Hepatocyte (in vitro differentiated cells): ENCODE measurements around the gene UNKL. TPM values are rescaled to one million over a fixed set of nuclear protein-coding genes. Genes with fewer than 3 reads are reported as not detected.

Source experiments
- DNase-seq: peaks from one replicate; pipeline ENCODE4 v3.0.0-alpha.2; 2016; ENCODE audit warnings: low spot score
- H2AFZ ChIP-seq: fragments of 200-600 bp; sonication (generic); 2 replicates; pipeline ENCODE4 v1.6.0; 2016; ENCODE audit warnings: antibody characterized with exemption, mild to moderate bottlenecking
- H3K27ac ChIP-seq: fragments of 200-600 bp; sonication (generic); 2 replicates; pipeline ENCODE4 v1.5.1; 2016; ENCODE audit warnings: mild to moderate bottlenecking
- H3K27me3 ChIP-seq: fragments of 200-600 bp; sonication (generic); 2 replicates; pipeline ENCODE4 v1.6.1; 2016
- H3K36me3 ChIP-seq: fragments of 200-600 bp; sonication (generic); replicated peaks from 2 replicates; pipeline ENCODE4 v1.5.1; 2016; ENCODE audit warnings: low read depth; ENCODE audit not compliant: insufficient read depth
- H3K4me1 ChIP-seq: fragments of 200-600 bp; sonication (generic); 2 replicates; pipeline ENCODE4 v1.5.1; 2016; ENCODE audit warnings: mild to moderate bottlenecking, moderate library complexity; ENCODE audit not compliant: insufficient read depth
- H3K4me2 ChIP-seq: fragments of 200-600 bp; sonication (generic); 2 replicates; pipeline ENCODE4 v1.6.0; 2016
- H3K4me3 ChIP-seq: fragments of 200-600 bp; sonication (generic); 2 replicates; pipeline ENCODE4 v1.5.1; 2016; ENCODE audit warnings: mild to moderate bottlenecking
- H3K79me2 ChIP-seq: fragments of 200-600 bp; sonication (generic); 2 replicates; pipeline ENCODE4 v1.6.0; 2017; ENCODE audit warnings: mild to moderate bottlenecking
- H3K9me2 ChIP-seq: fragments of 200-600 bp; sonication (generic); replicated peaks from 2 replicates; pipeline ENCODE4 v1.6.0; 2017; ENCODE audit warnings: mild to moderate bottlenecking; ENCODE audit not compliant: insufficient read depth
- H3K9me3 ChIP-seq: fragments of 200-600 bp; sonication (generic); 2 replicates; pipeline ENCODE4 v1.5.1; 2016; ENCODE audit warnings: low read depth, mild to moderate bottlenecking
- H4K20me1 ChIP-seq: fragments of 200-600 bp; sonication (generic); 2 replicates; pipeline ENCODE4 v1.6.0; 2016; ENCODE audit warnings: mild to moderate bottlenecking; ENCODE audit not compliant: insufficient read depth, poor library complexity, severe bottlenecking
- EZH2 ChIP-seq: fragments of 200-600 bp; sonication (generic); IDR thresholded peaks from 2 replicates; pipeline ENCODE4 v1.6.1; 2016; ENCODE audit warnings: antibody characterized with exemption, mild to moderate bottlenecking, borderline replicate concordance
- EZH2phosphoT487 ChIP-seq: fragments of 200-600 bp; sonication (generic); IDR thresholded peaks from one replicate; pipeline ENCODE4 v1.6.1; 2018; ENCODE audit warnings: antibody characterized with exemption, mild to moderate bottlenecking, low read depth, moderate library complexity; ENCODE audit not compliant: unreplicated experiment, severe bottlenecking
- WGBS: methylation state at CpG from one replicate; pipeline ENCODE4 v1.1.6; 2016; ENCODE audit warnings: low lambda C conversion rate; ENCODE audit errors: missing lambda C conversion rate; 5-methylcytosine and 5-hydroxymethylcytosine counted together
- polyA plus RNA-seq: library from polyadenylated mRNA; unstranded; fragments of >200 nt; fragmentation: Nextera tagmentation; extraction: Ambion mirVana; gene quantifications from 2 replicates; pipeline ENCODE4 v1.2.1, GENCODE V29; 2016
- total RNA-seq: library from RNA; depleted of rRNA; stranded (reverse); fragments of >200 nt; gene quantifications from 2 replicates; pipeline ENCODE4 v1.2.3, GENCODE V29; 2014
- TF ChIP-seq, protein P1 (sequence below): fragments of 200-600 bp; sonication (generic); IDR thresholded peaks from 2 replicates; pipeline ENCODE4 v1.5.1; 2016; ENCODE audit warnings: antibody characterized with exemption, mild to moderate bottlenecking; ENCODE audit not compliant: poor library complexity

UNKL gene
- total and polyA plus RNA-seq, 2 experiments from 2014 or later = 8.5 to 10.3 TPM

DNA sequence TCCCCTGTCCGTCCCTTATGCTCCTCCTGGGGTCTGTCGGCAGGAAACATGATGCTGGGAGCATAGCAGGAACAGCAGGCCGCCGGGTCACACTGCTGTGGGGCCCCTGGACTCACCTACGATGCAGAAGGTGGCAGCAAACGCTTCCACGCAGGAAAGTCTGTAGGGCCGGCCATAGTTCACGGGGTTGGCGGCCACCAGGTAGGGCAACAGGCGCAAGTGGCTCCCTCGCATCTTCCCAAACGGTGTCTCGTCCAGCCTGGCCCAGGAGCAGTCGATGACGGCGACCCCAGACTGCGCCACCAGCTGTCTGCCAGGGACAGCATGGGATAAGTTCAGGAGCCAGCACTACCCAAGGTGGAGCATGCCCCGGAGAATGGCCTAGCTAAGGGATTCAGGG lies 63.8 kb downstream of the UNKL start:
- Histone ChIP-seq H2AFZ (no peak overlapping the region), H3K27me3 (no peaks in the 10 kb centered on the region), H3K9me2 (no peaks in the 10 kb centered on the region), H3K27ac (no peak overlapping the region), H4K20me1 (peaks cover 14% of the 10 kb centered on the region), H3K4me3 (peak overlapping the region; percentile 93), H3K4me2 (peak overlapping the region; percentile 97), H3K36me3 (no peaks in the 10 kb centered on the region), H3K4me1 (peaks cover 3% of the 10 kb centered on the region), H3K79me2 (peaks cover 52% of the 10 kb centered on the region), H3K9me3 (no peaks in the 10 kb centered on the region)
- no peak for DNase-seq
- WGBS = 89% methylated on average over 19 of the region's 19 CpGs
- TF ChIP-seq EZH2 (no peak), EZH2phosphoT487 (no peak)
- TF ChIP-seq, protein P1, sequence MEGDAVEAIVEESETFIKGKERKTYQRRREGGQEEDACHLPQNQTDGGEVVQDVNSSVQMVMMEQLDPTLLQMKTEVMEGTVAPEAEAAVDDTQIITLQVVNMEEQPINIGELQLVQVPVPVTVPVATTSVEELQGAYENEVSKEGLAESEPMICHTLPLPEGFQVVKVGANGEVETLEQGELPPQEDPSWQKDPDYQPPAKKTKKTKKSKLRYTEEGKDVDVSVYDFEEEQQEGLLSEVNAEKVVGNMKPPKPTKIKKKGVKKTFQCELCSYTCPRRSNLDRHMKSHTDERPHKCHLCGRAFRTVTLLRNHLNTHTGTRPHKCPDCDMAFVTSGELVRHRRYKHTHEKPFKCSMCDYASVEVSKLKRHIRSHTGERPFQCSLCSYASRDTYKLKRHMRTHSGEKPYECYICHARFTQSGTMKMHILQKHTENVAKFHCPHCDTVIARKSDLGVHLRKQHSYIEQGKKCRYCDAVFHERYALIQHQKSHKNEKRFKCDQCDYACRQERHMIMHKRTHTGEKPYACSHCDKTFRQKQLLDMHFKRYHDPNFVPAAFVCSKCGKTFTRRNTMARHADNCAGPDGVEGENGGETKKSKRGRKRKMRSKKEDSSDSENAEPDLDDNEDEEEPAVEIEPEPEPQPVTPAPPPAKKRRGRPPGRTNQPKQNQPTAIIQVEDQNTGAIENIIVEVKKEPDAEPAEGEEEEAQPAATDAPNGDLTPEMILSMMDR = no peak

DNA sequence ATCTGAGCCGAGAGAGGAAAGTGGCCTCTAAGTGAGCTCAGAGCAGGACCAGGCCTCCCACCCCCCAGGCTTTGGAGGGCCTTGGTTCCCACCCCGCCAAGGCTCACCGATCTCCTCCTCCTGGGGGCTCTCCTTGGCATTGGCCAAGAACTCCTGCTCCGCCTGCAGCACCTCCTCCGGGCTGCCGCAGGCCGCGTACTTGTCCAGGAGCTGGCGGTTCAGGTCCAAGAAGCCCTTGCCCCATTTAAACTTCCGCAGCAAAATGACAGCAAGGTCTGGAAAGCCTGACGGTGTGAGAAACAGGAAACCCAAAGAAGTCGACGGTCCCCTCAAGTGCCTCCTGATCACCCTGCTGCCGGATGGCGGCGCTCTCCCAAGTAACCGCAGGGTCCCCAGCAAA lies 64.6 kb downstream of the UNKL start:
- H3K4me3 ChIP-seq = no peak overlapping the region
- peaks cover 3% of the 10 kb centered on the region for H3K4me1 ChIP-seq
- no peaks in the 10 kb centered on the region for H3K27me3 ChIP-seq
- H3K79me2 ChIP-seq = peaks cover 45% of the 10 kb centered on the region
- no peaks in the 10 kb centered on the region for H3K36me3 ChIP-seq
- H3K27ac ChIP-seq = no peak overlapping the region
- 96% methylated on average over 17 of the region's 17 CpGs for WGBS
- H3K9me2 ChIP-seq = no peaks in the 10 kb centered on the region
- TF ChIP-seq EZH2 = no peak
- TF ChIP-seq, protein P1 = no peak
- no peak for TF ChIP-seq EZH2phosphoT487
- H3K9me3 ChIP-seq = no peaks in the 10 kb centered on the region
- peak overlapping the region; percentile 97 for H3K4me2 ChIP-seq
- H2AFZ ChIP-seq = no peak overlapping the region
- peaks cover 10% of the 10 kb centered on the region for H4K20me1 ChIP-seq
- DNase-seq = no peak

DNA sequence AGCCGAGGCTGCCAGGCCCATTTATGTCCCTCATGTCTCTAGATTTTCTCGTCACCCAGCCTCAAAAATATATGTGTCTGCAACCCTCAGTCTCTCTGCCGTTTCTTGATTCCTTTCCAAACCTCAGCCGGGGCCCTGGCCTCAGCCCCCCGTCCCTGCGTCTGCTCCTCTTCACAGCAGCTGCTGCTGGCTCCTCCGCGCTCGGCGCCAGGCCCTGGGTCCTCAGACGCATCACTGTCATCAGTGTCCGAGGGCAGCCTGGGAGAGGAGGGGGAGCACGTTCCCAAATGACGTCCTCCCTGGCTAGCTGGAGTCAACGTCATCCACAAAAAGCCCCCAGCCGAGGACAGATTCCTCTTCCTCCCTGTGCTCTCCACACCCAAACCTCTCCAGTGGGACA lies 65.2 kb downstream of the UNKL start:
- H3K79me2 ChIP-seq = peaks cover 39% of the 10 kb centered on the region
- 98% methylated on average over 16 of the region's 16 CpGs for WGBS
- no peaks in the 10 kb centered on the region for H3K9me3 ChIP-seq
- peaks cover 10% of the 10 kb centered on the region for H4K20me1 ChIP-seq
- H3K4me3 ChIP-seq = no peak overlapping the region
- H3K36me3 ChIP-seq = no peaks in the 10 kb centered on the region
- H3K9me2 ChIP-seq = no peaks in the 10 kb centered on the region
- no peak overlapping the region for H3K4me2 ChIP-seq
- H3K4me1 ChIP-seq = peaks cover 3% of the 10 kb centered on the region
- H2AFZ ChIP-seq = no peak overlapping the region
- DNase-seq = no peak
- TF ChIP-seq EZH2phosphoT487 (no peak), EZH2 (no peak)
- TF ChIP-seq, protein P1 = no peak
- no peaks in the 10 kb centered on the region for H3K27me3 ChIP-seq
- no peak overlapping the region for H3K27ac ChIP-seq

DNA sequence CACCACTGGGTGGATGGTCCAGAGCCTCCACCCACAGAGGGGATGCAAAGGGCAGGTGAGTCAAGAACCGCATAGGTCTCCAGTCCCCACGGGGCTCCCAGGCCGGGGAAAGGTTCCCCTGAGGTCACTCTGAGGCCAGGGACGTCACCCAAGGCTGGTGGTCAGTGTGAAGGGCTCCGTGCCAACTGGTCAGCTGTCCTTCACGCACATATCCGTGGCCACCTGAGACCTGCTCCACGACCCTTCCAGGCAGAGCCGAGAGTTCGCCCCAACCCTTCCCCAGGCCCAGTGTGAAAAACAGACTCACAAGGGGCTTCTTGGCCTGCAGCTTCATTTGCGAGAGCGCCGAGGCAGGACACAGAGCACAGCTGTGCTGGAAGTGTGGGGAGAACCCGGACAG lies 65.6 kb downstream of the UNKL start:
- no peak for DNase-seq
- Histone ChIP-seq H3K9me2 (no peaks in the 10 kb centered on the region), H3K36me3 (no peaks in the 10 kb centered on the region), H3K9me3 (no peaks in the 10 kb centered on the region), H3K4me2 (no peak overlapping the region), H3K4me3 (no peak overlapping the region), H4K20me1 (peaks cover 8% of the 10 kb centered on the region), H3K27me3 (no peaks in the 10 kb centered on the region), H3K79me2 (peaks cover 35% of the 10 kb centered on the region), H2AFZ (no peak overlapping the region), H3K4me1 (peaks cover 3% of the 10 kb centered on the region), H3K27ac (no peak overlapping the region)
- TF ChIP-seq EZH2phosphoT487 = no peak
- no peak for TF ChIP-seq EZH2
- TF ChIP-seq, protein P1 = no peak
- WGBS = 97% methylated on average over 14 of the region's 14 CpGs
